Measurements from ENCODE around the gene PDILT.

GRCh38 chr16:20385844-20386832, 18.4 kb downstream of the PDILT start:
- TF ChIP-seq CTCF (IDR thresholded peaks at IDR 0.05; ENCODE audit: insufficient read depth, low read length) (peak; percentile 69), GABPA (IDR thresholded peaks at IDR 0.05; ENCODE audit: low read depth) (no peak), REST (IDR thresholded peaks at IDR 0.05; ENCODE audit: insufficient replicate concordance, low read depth) (no peak)

All from HL-60 (cell line).